NT2/D1 (cell line): ENCODE results near the gene KCTD15.
A peak's percentile ranks its signal among the peaks of the same experiment; 100 is the strongest.

ENCODE experiments used
- DNase-seq: peaks from one replicate; pipeline ENCODE4 v3.0.0-alpha.2; 2011; ENCODE audit warnings: low read depth, low spot score
- H3K27me3 ChIP-seq: 2 replicates; pipeline ENCODE4 v1.6.0; 2011; ENCODE audit warnings: mild to moderate bottlenecking; ENCODE audit not compliant: insufficient read length, insufficient read depth
- H3K36me3 ChIP-seq: 2 replicates; pipeline ENCODE4 v1.6.1; 2011; ENCODE audit warnings: mild to moderate bottlenecking, low read length, mixed read lengths; ENCODE audit not compliant: insufficient read depth, insufficient read length
- H3K4me1 ChIP-seq: 2 replicates; pipeline ENCODE4 v1.5.1; 2011; ENCODE audit not compliant: insufficient read depth, insufficient read length
- H3K4me3 ChIP-seq: 2 replicates; pipeline ENCODE4 v1.5.1; 2011; ENCODE audit warnings: low read depth; ENCODE audit not compliant: insufficient read length
- H3K9ac ChIP-seq: 2 replicates; pipeline ENCODE4 v1.6.0; 2011; ENCODE audit warnings: low read depth; ENCODE audit not compliant: insufficient read length
- H3K9me3 ChIP-seq: 2 replicates; pipeline ENCODE4 v1.5.1; 2011; ENCODE audit warnings: mild to moderate bottlenecking, low read length; ENCODE audit not compliant: insufficient read depth
- SUZ12 ChIP-seq: IDR thresholded peaks from 2 replicates; pipeline ENCODE4 v1.6.1; 2011; ENCODE audit not compliant: insufficient read length, insufficient read depth; ENCODE audit errors: extremely low read depth
- YY1 ChIP-seq: IDR thresholded peaks from 2 replicates; pipeline ENCODE4 v1.6.1; 2011; ENCODE audit not compliant: insufficient read length, insufficient read depth
- ZNF274 ChIP-seq: IDR thresholded peaks from 2 replicates; pipeline ENCODE4 v1.6.1; 2011; ENCODE audit warnings: mild to moderate bottlenecking, low read depth, low read length

Gene KCTD15

DNA sequence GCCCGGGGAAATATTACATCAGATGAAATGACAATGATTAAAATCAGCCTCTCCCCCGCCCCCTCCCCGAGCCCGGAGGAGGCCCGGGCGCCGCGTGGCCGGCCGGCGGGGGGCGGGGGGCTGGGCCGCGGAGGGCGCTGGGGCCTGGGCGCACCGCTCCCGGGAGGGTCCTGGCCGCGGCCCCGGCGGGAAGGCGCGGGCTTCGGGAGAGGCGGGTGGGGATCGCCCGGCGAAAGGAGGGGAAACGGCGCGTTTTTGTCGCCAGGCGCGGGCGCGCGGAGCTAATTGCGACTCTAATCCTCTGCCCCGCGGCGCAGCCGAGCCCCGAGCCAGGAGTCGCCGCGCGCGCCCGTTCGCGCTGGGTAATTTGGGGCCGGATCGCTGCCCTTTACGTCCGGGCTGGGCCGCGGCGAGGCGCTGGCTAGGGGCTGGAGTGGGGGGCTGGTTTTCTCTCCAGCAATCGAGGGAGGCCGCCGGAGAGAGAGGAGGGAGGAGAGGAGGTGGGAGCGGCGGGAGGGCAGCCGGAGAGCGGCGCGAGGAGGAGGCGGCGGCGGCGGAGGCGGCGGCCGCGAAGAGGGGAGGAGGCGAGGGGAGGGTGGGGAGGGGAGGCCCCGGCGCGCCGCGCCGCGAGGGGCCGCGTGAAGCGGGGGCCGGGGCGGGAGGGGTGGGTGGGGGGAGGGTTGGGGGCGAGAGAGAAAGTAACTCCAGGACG is at the start of gene KCTD15:
TSS of gene KCTD15 (plus strand) at position 707 of the 712 bp plus-strand sequence. CDS start 3,585 bp downstream, outside the sequence.
- Histone ChIP-seq H3K27me3 (no peaks in the 10 kb centered on the region), H3K4me1 (peaks cover 4% of the 10 kb centered on the region), H3K36me3 (peaks cover 21% of the 10 kb centered on the region), H3K9ac (peak within 1 kb of the TSS; percentile 92), H3K9me3 (no peaks in the 10 kb centered on the region), H3K4me3 (peak within 1 kb of the TSS; percentile 77)
- TF ChIP-seq YY1 (no peak), SUZ12 (no peak), ZNF274 (no peak)
- no peak for DNase-seq

DNA sequence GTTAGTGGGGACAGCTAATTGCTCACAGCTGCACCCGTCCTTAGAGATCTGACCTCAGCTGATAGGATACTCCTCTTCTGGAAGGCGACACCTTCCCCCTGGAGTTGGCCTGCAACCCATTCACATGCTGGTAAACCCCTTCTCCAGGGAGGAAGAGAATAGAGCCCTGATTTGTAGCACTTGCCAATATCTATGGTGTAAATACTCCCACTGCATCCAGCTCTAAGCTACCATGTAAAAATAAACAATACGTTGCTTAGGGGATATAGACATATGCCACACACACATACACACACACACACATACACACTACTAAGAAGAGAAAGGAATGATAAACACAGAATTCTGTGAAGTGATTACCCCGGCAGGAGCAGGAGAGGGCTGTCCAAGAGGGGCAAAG is 49.4 kb upstream of the KCTD15 start:
- no peak overlapping the region for H3K9ac ChIP-seq
- H3K4me1 ChIP-seq = no peaks in the 10 kb centered on the region
- no peak for DNase-seq
- TF ChIP-seq ZNF274 (no peak), SUZ12 (no peak), YY1 (no peak)
- H3K27me3 ChIP-seq = no peaks in the 10 kb centered on the region
- H3K4me3 ChIP-seq = no peak overlapping the region
- H3K9me3 ChIP-seq = no peaks in the 10 kb centered on the region
- H3K36me3 ChIP-seq = no peaks in the 10 kb centered on the region

DNA sequence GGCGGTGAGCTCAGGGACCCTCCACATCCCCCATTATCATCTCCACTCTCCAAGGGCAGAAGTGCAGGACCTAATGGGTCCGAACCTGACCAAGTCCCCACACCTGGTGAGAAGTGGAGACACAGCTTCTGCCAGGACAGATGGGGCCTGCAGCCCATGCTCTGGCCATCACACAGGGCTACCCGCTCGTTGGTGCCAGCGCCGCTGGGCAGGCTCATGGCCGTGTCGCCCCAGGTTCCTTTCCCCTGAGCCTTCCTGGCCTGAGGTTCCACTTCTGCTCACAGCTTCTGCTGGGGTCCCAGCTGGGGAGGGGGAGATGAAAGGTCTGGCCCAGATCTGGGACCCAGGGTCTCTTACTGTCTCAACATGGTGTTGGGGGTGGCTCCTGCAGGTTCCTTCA is 48.4 kb upstream of the KCTD15 start:
- Histone ChIP-seq H3K27me3 (no peaks in the 10 kb centered on the region), H3K4me1 (peaks cover 2% of the 10 kb centered on the region), H3K9ac (no peak overlapping the region), H3K36me3 (no peaks in the 10 kb centered on the region), H3K9me3 (no peaks in the 10 kb centered on the region), H3K4me3 (no peak overlapping the region)
- DNase-seq = no peak
- TF ChIP-seq YY1 (no peak), ZNF274 (no peak), SUZ12 (no peak)

DNA sequence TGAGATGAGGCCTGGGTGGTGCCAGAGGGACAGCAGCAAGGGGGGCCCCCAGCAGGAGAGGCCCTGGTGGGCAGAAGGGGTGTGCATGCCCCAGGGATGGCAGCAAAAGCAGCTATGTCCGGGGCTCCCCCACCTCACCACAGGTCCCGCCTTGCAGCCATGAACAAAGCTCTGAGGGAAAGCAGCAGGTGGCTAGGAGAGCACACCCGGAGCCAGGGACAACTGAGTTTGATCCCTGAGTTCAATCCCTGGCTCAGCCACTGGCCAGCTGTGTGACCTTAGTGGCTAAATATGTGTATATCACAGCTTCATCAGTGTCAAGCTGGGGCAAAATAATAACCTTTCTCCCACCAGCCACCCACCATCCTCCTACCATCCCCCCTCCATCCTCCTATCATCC is 47.7 kb upstream of the KCTD15 start:
- H3K9ac ChIP-seq = no peak overlapping the region
- H3K36me3 ChIP-seq = no peaks in the 10 kb centered on the region
- TF ChIP-seq YY1 (no peak), SUZ12 (no peak), ZNF274 (no peak)
- no peaks in the 10 kb centered on the region for H3K27me3 ChIP-seq
- no peaks in the 10 kb centered on the region for H3K9me3 ChIP-seq
- no peak for DNase-seq
- H3K4me1 ChIP-seq = peaks cover 2% of the 10 kb centered on the region
- no peak overlapping the region for H3K4me3 ChIP-seq

GRCh38 chr19:33749619-33750175 is 47.0 kb upstream of the KCTD15 start:
- Histone ChIP-seq H3K27me3 (no peaks in the 10 kb centered on the region), H3K9me3 (no peaks in the 10 kb centered on the region), H3K4me3 (no peak overlapping the region), H3K9ac (no peak overlapping the region), H3K36me3 (no peaks in the 10 kb centered on the region), H3K4me1 (peaks cover 2% of the 10 kb centered on the region)
- no peak for DNase-seq
- TF ChIP-seq ZNF274 (no peak), SUZ12 (no peak)

DNA sequence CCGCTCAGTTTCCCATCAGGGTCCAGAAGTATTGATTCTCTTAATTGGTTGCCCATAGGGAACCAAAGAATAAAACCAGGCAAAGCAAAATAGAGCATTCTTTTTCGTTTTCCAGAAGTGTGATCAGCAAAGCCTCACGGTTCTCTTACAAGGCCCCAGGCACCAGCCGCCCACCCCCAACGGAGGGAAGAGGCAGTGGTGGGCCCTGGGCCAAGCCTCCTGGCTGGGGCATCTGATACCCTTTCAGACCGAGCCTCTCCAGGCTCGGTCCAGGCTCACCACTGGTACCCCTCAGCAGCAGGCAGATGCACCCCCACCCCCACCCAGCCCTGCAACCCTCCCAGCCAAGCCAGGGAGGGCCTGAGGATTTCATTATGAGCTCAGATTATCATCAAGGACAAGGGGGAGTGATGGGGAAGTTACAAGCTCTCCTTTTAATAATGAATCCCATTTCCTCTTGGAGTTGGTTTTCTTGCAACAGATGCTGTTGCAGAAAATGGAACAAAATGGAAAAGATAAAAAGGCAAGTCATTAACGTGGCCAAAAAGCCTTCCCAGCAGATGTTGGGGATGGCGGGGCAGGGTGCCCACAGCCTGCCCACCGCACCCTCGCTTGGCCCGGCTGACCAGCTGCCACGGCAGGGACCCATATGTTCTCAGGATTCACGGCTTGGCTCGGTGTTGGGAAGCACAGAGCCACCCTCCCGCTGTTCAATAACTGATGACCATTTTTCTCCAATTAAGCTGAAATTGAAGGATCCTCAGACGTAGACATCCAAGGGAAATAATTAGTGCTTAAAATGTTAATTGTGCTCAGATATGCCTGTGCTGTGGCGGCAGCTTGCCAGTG is 45.9 kb upstream of the KCTD15 start:
- no peak for TF ChIP-seq SUZ12
- no peak for TF ChIP-seq ZNF274
- no peak for TF ChIP-seq YY1
- H3K4me3 ChIP-seq = no peak overlapping the region
- H3K9me3 ChIP-seq = no peaks in the 10 kb centered on the region
- peaks cover 2% of the 10 kb centered on the region for H3K4me1 ChIP-seq
- no peak for DNase-seq
- no peak overlapping the region for H3K9ac ChIP-seq
- H3K36me3 ChIP-seq = no peaks in the 10 kb centered on the region
- no peaks in the 10 kb centered on the region for H3K27me3 ChIP-seq

GRCh38 chr19:33751436-33751770 is 45.3 kb upstream of the KCTD15 start:
- no peaks in the 10 kb centered on the region for H3K36me3 ChIP-seq
- TF ChIP-seq ZNF274 = no peak
- no peak for TF ChIP-seq SUZ12
- TF ChIP-seq YY1 = no peak
- no peak for DNase-seq
- no peaks in the 10 kb centered on the region for H3K27me3 ChIP-seq
- no peak overlapping the region for H3K9ac ChIP-seq
- H3K4me3 ChIP-seq = no peak overlapping the region
- H3K4me1 ChIP-seq = peaks cover 2% of the 10 kb centered on the region
- no peaks in the 10 kb centered on the region for H3K9me3 ChIP-seq
